Skeletal muscle satellite cell (primary cell): ENCODE results near the gene POMT2.

Experiments used
- H3K27me3 ChIP-seq: 2 replicates; pipeline ENCODE4 v1.7.0; 2013; ENCODE audit warnings: low read length; ENCODE audit not compliant: control insufficient read depth, insufficient read depth
- H3K36me3 ChIP-seq: 2 replicates; pipeline ENCODE4 v1.7.0; 2013; ENCODE audit warnings: mild to moderate bottlenecking, control low read depth, low read length; ENCODE audit not compliant: insufficient read depth
- H3K4me1 ChIP-seq: 2 replicates; pipeline ENCODE4 v1.7.0; 2013; ENCODE audit warnings: low read length; ENCODE audit not compliant: control insufficient read depth, insufficient read depth
- H3K4me2 ChIP-seq: 2 replicates; pipeline ENCODE4 v1.7.0; 2013; ENCODE audit warnings: mild to moderate bottlenecking, low read length
- H3K4me3 ChIP-seq: 2 replicates; pipeline ENCODE4 v1.7.0; 2013; ENCODE audit warnings: low read length
- H3K9ac ChIP-seq: 2 replicates; pipeline ENCODE4 v1.7.0; 2013; ENCODE audit warnings: mild to moderate bottlenecking, low read depth, low read length, moderate library complexity
- H3K9me3 ChIP-seq: replicated peaks from 2 replicates; pipeline ENCODE4 v1.7.0; 2013; ENCODE audit warnings: mild to moderate bottlenecking, control low read depth, low read length

The POMT2 gene

DNA sequence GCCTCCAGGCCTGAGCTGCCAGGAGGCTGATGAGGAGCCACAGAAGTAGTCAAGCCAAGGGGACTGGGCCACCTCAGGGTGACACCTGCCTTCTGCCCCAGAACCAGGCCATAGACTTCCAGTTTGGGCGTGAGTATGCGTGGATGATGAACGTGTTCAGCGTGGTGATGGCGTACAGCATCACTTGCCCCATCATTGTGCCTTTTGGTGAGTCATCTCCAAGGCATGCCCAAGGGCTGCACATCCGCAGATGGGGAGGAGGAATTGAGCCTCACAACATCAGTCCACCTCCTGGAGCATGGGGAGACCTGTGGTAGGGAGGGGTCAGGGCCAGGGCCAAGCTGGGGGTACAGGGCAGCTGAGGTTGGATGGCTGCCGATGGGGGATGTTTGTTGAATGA lies 72.0 kb downstream of the POMT2 start:
- Histone ChIP-seq H3K4me3 (no peak overlapping the region), H3K27me3 (peaks cover 19% of the 10 kb centered on the region), H3K9me3 (no peaks in the 10 kb centered on the region), H3K36me3 (no peaks in the 10 kb centered on the region), H3K4me2 (no peak overlapping the region), H3K4me1 (no peaks in the 10 kb centered on the region), H3K9ac (no peak overlapping the region)

DNA sequence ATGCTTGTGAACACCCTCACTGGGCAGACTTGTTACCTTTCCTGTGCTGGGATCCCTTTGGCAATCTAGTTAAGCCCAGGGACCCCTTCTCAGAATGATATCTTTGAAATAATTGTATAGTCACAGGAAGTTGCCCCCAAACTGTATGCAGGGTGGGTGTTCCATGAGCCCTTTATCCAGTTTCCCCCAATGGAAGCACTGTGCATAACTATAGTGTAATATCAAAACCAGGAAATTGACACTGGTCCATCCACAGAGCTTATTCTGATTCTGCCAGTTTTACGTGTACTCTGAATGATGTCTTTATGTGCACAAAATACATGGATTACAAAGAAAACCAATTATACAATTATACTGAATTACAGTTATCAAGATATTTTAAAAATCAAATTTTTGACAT lies 73.9 kb downstream of the POMT2 start:
- H3K4me3 ChIP-seq: no peak overlapping the region
- no peak overlapping the region for H3K4me2 ChIP-seq
- H3K9ac ChIP-seq: no peak overlapping the region
- H3K36me3 ChIP-seq: no peaks in the 10 kb centered on the region
- no peaks in the 10 kb centered on the region for H3K9me3 ChIP-seq
- peaks cover 11% of the 10 kb centered on the region for H3K27me3 ChIP-seq
- H3K4me1 ChIP-seq: no peaks in the 10 kb centered on the region

DNA sequence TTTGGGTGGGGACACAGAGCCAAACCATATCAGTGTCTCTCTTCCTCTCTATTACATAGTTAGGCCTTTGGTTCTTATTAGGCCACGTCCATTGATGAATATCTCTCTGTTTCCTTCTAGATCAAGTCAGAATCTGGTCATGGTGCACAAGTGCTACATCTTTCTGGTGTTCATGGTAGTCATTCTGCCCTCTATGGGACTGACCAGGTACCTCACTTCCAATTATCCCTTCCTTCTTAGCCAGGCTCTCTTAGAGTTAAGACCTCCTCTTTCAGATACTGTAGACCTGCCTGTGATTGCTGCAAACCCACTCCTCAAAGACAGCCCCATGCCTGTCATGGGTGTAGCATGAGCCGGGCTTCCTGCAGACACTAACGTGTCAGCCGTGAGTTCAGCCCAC lies 74.9 kb downstream of the POMT2 start:
- H3K9me3 ChIP-seq: no peaks in the 10 kb centered on the region
- no peak overlapping the region for H3K4me3 ChIP-seq
- H3K4me1 ChIP-seq: no peaks in the 10 kb centered on the region
- no peak overlapping the region for H3K9ac ChIP-seq
- H3K27me3 ChIP-seq: peaks cover 1% of the 10 kb centered on the region
- H3K4me2 ChIP-seq: no peak overlapping the region
- no peaks in the 10 kb centered on the region for H3K36me3 ChIP-seq

DNA sequence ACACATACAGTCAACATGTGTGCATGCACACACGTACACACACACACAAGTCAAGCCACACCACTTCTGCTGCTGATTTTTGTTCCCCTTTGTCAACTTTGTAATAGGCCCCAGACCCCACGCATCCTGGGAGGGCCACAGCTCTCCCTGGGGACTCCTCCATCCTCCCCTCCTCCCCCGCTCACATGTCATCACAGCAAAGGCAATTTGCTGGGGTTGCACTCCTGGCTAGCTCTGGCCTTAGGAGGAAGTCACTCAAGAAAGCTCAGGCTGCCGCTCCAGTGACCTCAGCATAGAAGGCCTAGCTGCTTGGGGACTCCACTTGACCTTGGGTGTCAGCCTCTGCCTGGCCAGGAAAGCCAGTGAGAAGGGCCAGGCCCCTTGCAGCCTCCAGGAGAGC lies 76.8 kb downstream of the POMT2 start:
- Histone ChIP-seq H3K9me3 (no peaks in the 10 kb centered on the region), H3K4me2 (no peak overlapping the region), H3K36me3 (no peaks in the 10 kb centered on the region), H3K27me3 (no peaks in the 10 kb centered on the region), H3K4me3 (no peak overlapping the region), H3K4me1 (no peaks in the 10 kb centered on the region), H3K9ac (no peak overlapping the region)

DNA sequence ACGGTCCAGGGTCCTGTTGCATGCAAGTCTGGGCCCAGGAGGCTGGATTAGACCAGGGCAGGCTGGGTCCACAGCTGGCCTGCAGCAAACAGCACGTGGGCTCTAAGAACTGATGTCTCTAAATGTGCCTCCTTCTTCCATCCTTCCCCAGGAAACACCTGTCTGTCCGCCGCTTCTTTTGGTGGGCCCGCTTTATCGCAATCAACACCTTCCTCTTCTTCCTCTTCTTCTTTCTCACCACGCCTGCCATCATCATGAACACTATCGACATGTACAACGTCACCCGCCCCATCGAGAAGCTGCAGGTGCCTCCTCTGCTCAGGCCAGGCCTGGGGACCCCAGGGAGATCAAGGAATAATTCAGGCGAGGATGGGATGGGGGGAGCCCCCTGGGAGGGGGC lies 77.9 kb downstream of the POMT2 start:
- H3K9ac ChIP-seq: no peak overlapping the region
- H3K9me3 ChIP-seq: no peaks in the 10 kb centered on the region
- no peaks in the 10 kb centered on the region for H3K36me3 ChIP-seq
- H3K4me1 ChIP-seq: no peaks in the 10 kb centered on the region
- H3K27me3 ChIP-seq: no peaks in the 10 kb centered on the region
- H3K4me2 ChIP-seq: no peak overlapping the region
- H3K4me3 ChIP-seq: no peak overlapping the region

DNA sequence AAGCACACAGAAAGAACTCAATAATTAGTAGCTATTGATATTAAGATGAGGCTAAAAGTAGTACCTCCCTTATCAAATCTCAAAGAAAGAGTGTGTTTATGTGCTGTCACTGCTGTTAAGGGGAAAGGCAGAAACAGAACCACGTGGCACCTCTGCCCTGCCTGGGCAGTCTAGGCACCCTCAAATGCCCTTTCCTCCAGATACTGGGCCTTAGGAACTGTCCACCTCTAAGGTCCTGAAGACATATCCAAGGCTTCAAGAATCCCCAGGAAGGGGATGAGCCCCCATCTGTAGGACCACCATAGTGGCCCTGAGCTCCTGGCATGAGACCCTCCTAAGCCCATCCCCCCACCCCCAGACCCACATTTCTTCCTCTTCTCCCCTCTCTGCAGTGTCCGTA lies 78.7 kb downstream of the POMT2 start:
- no peaks in the 10 kb centered on the region for H3K27me3 ChIP-seq
- no peaks in the 10 kb centered on the region for H3K4me1 ChIP-seq
- no peak overlapping the region for H3K9ac ChIP-seq
- no peaks in the 10 kb centered on the region for H3K36me3 ChIP-seq
- H3K4me3 ChIP-seq: no peak overlapping the region
- no peak overlapping the region for H3K4me2 ChIP-seq
- H3K9me3 ChIP-seq: no peaks in the 10 kb centered on the region

DNA sequence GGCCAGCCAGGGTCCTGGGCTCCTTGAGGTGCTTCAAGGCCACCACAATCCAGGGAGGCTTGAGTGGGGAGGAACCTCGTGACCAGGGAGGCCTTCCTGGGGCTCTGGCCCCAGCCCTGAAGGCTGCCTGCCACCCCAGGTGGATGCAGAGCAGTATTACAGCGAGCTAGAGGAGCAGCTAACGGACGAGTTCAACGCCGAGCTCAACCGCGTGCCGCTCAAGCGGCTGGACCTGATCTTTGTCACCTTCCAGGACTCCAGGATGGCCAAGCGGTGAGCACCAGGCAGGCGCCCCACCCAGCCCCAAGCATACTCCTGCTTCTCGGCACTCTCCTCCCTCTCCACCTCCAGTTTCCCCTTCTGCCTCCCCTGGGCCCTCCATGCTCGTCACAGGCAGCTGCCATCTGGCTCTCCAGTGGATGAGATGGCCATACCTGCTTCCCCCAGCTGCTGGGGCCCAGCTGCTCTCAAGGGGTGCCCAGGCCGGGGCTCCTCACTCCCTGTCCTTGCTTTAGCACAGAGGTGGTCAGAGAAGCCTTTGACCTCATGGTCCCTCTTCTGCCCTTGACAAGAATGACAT lies 80.3 kb downstream of the POMT2 start:
- Histone ChIP-seq H3K4me2 (no peak overlapping the region), H3K9me3 (no peaks in the 10 kb centered on the region), H3K27me3 (no peaks in the 10 kb centered on the region), H3K4me3 (no peak overlapping the region), H3K4me1 (no peaks in the 10 kb centered on the region), H3K36me3 (no peaks in the 10 kb centered on the region), H3K9ac (no peak overlapping the region)

DNA sequence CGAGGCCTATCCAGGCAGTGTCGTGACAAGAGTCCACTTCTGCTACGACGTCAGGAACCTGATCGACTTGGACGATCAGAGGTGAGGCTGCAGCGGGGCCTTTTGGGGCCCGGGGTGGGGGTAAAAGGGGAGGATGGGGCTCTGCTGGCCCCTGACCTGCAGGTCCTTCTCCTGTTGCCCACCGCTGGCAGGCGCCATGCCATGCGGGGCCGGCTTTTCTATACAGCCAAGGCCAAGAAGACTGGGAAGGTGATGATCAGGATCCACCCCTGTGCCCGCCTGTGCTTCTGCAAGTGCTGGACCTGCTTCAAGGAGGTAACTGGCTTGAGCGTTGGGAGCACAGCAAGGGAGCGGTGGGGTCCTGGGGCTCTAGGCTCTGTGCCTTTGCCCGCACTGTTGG lies 81.3 kb downstream of the POMT2 start:
- no peak overlapping the region for H3K4me2 ChIP-seq
- no peaks in the 10 kb centered on the region for H3K9me3 ChIP-seq
- no peaks in the 10 kb centered on the region for H3K36me3 ChIP-seq
- no peaks in the 10 kb centered on the region for H3K27me3 ChIP-seq
- H3K4me1 ChIP-seq: no peaks in the 10 kb centered on the region
- no peak overlapping the region for H3K4me3 ChIP-seq
- H3K9ac ChIP-seq: no peak overlapping the region

DNA sequence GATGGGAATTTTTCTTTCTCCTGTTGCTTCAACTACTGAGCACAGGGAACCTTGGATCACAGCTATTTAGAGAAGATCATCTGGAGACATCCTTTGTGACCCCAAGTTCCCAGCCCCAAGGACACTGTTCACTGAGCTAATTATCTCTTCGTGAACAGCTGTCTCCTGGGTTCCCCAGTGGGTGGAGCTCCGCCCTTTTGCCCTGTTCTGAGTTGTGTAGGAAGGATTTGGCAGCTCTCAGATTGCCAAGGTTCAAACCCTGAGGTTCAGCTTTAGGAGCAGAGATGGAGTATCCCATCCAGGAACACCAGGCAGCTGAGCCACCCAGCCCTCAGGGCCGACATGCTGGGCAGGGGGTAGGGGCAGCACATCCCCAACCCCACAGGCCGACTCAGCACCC lies 81.7 kb downstream of the POMT2 start:
- no peaks in the 10 kb centered on the region for H3K27me3 ChIP-seq
- H3K4me1 ChIP-seq: no peaks in the 10 kb centered on the region
- no peak overlapping the region for H3K9ac ChIP-seq
- no peak overlapping the region for H3K4me3 ChIP-seq
- no peaks in the 10 kb centered on the region for H3K9me3 ChIP-seq
- H3K4me2 ChIP-seq: no peak overlapping the region
- H3K36me3 ChIP-seq: no peaks in the 10 kb centered on the region

DNA sequence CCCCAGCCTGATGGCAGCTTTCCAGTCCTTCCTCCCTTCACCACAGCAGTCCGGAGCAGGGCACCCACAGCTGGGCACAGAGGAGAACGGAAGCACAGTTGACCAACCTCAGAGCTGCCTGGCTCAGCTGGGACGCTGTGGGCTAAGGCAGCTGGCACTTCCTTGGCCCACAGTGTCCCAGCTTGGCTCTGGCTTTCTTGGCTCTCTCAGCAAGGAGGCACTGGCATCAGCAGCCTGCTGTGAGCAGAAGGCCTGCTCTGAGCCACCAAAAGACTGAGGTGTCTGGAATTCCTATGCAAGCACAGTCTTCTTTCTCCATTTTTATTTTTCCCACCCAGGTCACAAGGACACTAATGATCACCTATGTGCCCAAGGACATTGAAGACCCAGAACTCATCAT lies 82.3 kb downstream of the POMT2 start:
- Histone ChIP-seq H3K4me3 (no peak overlapping the region), H3K9me3 (no peaks in the 10 kb centered on the region), H3K36me3 (no peaks in the 10 kb centered on the region), H3K4me2 (no peak overlapping the region), H3K4me1 (no peaks in the 10 kb centered on the region), H3K9ac (no peak overlapping the region), H3K27me3 (no peaks in the 10 kb centered on the region)

DNA sequence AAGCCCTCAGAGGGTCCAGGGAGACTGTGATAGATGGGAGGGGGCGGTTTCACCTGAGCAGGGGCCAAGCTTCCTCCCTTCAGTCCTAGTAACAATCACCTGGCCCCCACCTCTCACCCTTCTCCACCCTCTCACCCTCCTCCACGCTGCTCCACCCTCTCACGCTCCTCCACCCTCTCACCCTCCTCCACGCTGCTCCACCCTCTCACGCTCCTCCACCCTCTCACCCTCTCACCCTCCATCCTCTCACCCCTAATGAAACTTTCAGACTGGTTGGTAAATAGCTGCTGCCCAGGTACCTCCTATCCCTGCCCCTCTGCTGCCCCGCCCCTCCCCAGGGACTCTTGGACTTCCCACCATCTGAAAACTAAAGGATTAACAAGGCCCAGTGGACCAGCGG lies 83.9 kb downstream of the POMT2 start:
- H3K9me3 ChIP-seq: no peaks in the 10 kb centered on the region

DNA sequence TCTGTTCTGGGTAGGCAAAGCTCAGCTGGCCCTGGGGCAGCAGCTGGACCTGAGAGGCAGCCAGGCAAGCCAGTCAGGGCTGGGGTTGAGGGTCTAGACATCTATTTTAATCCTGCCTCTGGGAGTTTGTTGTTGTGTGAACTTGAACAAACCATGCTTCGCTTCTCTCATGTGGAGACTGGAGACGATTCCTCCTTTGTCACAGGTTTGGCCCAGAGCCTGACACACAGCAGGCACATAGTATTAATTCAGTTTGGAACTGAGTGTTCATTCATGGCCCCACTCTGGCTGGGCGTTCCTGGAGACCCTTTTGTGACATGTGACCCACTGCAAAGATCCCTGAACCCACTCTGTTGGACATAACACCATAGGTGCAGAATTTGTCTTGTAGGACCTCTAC lies 89.0 kb downstream of the POMT2 start:
- H3K4me3 ChIP-seq: no peak overlapping the region
- peaks cover 4% of the 10 kb centered on the region for H3K27me3 ChIP-seq
- no peak overlapping the region for H3K4me2 ChIP-seq
- no peaks in the 10 kb centered on the region for H3K4me1 ChIP-seq
- H3K36me3 ChIP-seq: no peaks in the 10 kb centered on the region
- no peaks in the 10 kb centered on the region for H3K9me3 ChIP-seq
- no peak overlapping the region for H3K9ac ChIP-seq

More for the DNA sequence above, 83.9 kb downstream of the POMT2 start:
- H3K27me3 ChIP-seq: peaks cover 4% of the 10 kb centered on the region
- no peaks in the 10 kb centered on the region for H3K36me3 ChIP-seq
- H3K4me2 ChIP-seq: no peak overlapping the region
- H3K9ac ChIP-seq: no peak overlapping the region
- no peaks in the 10 kb centered on the region for H3K4me1 ChIP-seq
- H3K4me3 ChIP-seq: no peak overlapping the region
